ENCODE data around the gene PPP6R2. TPM values are rescaled to one million over a fixed set of nuclear protein-coding genes. Genes with fewer than 3 reads are reported as not detected.

PPP6R2 gene
- total and polyA plus RNA-seq, 2 donors (not counting 3 experiments of a cell fraction or from before 2014, with no cell fraction given): 38.6 to 54.6 TPM

GRCh38 chr22:50310949-50311444 lies 32.1 kb upstream of the PPP6R2 start:
- TF ChIP-seq CTCF (IDR thresholded peaks at IDR 0.05; ENCODE audit: extremely low read depth in 1 of 2, insufficient read depth in 1 of 2, low read depth in 1 of 2, low read length in 2 of 2) (no peak), POLR2A (IDR thresholded peaks at IDR 0.05; ENCODE audit: low read depth, low read length) (no peak), POLR2AphosphoS5 (IDR thresholded peaks at IDR 0.05; ENCODE audit: insufficient read depth, low read depth, low read length) (no peak)
- dilution Hi-C loops (cut with MboI; ENCODE audit: extremely low pct_ligation_motif_present, low sequenced_read_pairs): no loop called here
- H4K20me1 ChIP-seq (replicated peaks; ENCODE audit: control insufficient read depth, extremely low read depth, insufficient read depth, low read length): no peaks in the 10 kb centered on the region
- intact Hi-C loops (cut with micrococcal nuclease): no loop called here
- peaks cover 9% of the 10 kb centered on the region for H3K79me2 ChIP-seq (ENCODE audit: control insufficient read depth, insufficient read depth, low read length)
- no peak overlapping the region for H3K4me3 ChIP-seq (replicated peaks in 1 of 3; ENCODE audit: insufficient read depth in 1 of 3, low read depth in 1 of 3, low read length in 3 of 3)
- no peak overlapping the region for H3K27ac ChIP-seq (ENCODE audit: insufficient read depth, low read depth, low read length)
- no peak overlapping the region for H2AFZ ChIP-seq (ENCODE audit: low read depth, low read length)
- ChIA-PET POLR2A (no interaction called here), CTCF (no interaction called here)
- no peaks in the 10 kb centered on the region for H3K36me3 ChIP-seq (ENCODE audit: control insufficient read depth in 2 of 2, extremely low read depth in 1 of 2, insufficient read depth in 2 of 2, low read length in 2 of 2)
- FAIRE-seq: no peak
- no peaks in the 10 kb centered on the region for H3K27me3 ChIP-seq (ENCODE audit: control insufficient read depth in 2 of 2, insufficient read depth in 2 of 2, low read length in 2 of 2)
- DNase-seq (ENCODE audit: low read depth, low spot score): no peak
- peaks cover 24% of the 10 kb centered on the region for H3K4me1 ChIP-seq (ENCODE audit: control insufficient read depth, extremely low read depth, insufficient read depth, low read length)
- no peak overlapping the region for H3K4me2 ChIP-seq (ENCODE audit: insufficient read depth, low read length)
- no peak overlapping the region for H3K9ac ChIP-seq (replicated peaks; ENCODE audit: extremely low read depth, insufficient read depth, low read length)
- no TSS peak for BruUV-seq (replicated peaks)
- no peaks in the 10 kb centered on the region for H3K9me1 ChIP-seq (replicated peaks; ENCODE audit: control insufficient read depth, extremely low read depth, insufficient read depth, low read length)
- H3K9me3 ChIP-seq (replicated peaks; ENCODE audit: control insufficient read depth, insufficient read depth, low read length): no peaks in the 10 kb centered on the region

- Histone ChIP-seq H3K79me2 (ENCODE audit: control insufficient read depth, insufficient read depth, low read length) (peaks cover 2% of the 10 kb centered on the region), H3K4me1 (ENCODE audit: control insufficient read depth, extremely low read depth, insufficient read depth, low read length) (peaks cover 21% of the 10 kb centered on the region), H2AFZ (ENCODE audit: low read depth, low read length) (no peak overlapping the region), H4K20me1 (replicated peaks; ENCODE audit: control insufficient read depth, extremely low read depth, insufficient read depth, low read length) (no peaks in the 10 kb centered on the region), H3K9me1 (replicated peaks; ENCODE audit: control insufficient read depth, extremely low read depth, insufficient read depth, low read length) (no peaks in the 10 kb centered on the region), H3K36me3 (ENCODE audit: control insufficient read depth in 2 of 2, extremely low read depth in 1 of 2, insufficient read depth in 2 of 2, low read length in 2 of 2) (no peaks in the 10 kb centered on the region), H3K9ac (replicated peaks; ENCODE audit: extremely low read depth, insufficient read depth, low read length) (no peak overlapping the region), H3K4me2 (ENCODE audit: insufficient read depth, low read length) (no peak overlapping the region), H3K27me3 (ENCODE audit: control insufficient read depth in 2 of 2, insufficient read depth in 2 of 2, low read length in 2 of 2) (no peaks in the 10 kb centered on the region), H3K9me3 (replicated peaks; ENCODE audit: control insufficient read depth, insufficient read depth, low read length) (no peaks in the 10 kb centered on the region), H3K4me3 (replicated peaks in 1 of 3; ENCODE audit: insufficient read depth in 1 of 3, low read depth in 1 of 3, low read length in 3 of 3) (no peak overlapping the region), H3K27ac (ENCODE audit: insufficient read depth, low read depth, low read length) (no peak overlapping the region)
- intact Hi-C loops (cut with micrococcal nuclease): no loop called here
- ChIA-PET CTCF (no interaction called here), POLR2A (no interaction called here)
- TF ChIP-seq EZH2 (IDR thresholded peaks at IDR 0.05; ENCODE audit: borderline replicate concordance, low read depth, low read length, severe bottlenecking) (no peak), CTCF (IDR thresholded peaks at IDR 0.05; ENCODE audit: extremely low read depth in 1 of 2, insufficient read depth in 1 of 2, low read depth in 1 of 2, low read length in 2 of 2) (no peak)
- FAIRE-seq (no peak), DNase-seq (ENCODE audit: low read depth, low spot score) (no peak)
- dilution Hi-C loops (cut with MboI; ENCODE audit: extremely low pct_ligation_motif_present, low sequenced_read_pairs): no loop called here
- no TSS peak for BruUV-seq (replicated peaks)
Observed at GRCh38 chr22:50311606-50312351, 31.3 kb upstream of the PPP6R2 start.
